ENCODE data around the gene MTARC2.
A peak's percentile ranks its signal among the peaks of the same experiment; 100 is the strongest.

MTARC2 gene

GRCh38 chr1:220791956-220792355 is 43.8 kb downstream of the MTARC2 start:
- no peak for TF ChIP-seq CTCF (IDR thresholded peaks at IDR 0.05; ENCODE audit: insufficient read depth, low read depth, low read length, missing control alignments)
- H3K4me3 ChIP-seq (ENCODE audit: low read depth, low read length): no peak overlapping the region
- no peak for DNase-seq (ENCODE audit: low read depth)

GRCh38 chr1:220796530-220796929 is 48.4 kb downstream of the MTARC2 start:
- no peak for DNase-seq (ENCODE audit: low read depth)
- no peak for TF ChIP-seq CTCF (IDR thresholded peaks at IDR 0.05; ENCODE audit: insufficient read depth, low read depth, low read length, missing control alignments)
- H3K4me3 ChIP-seq (ENCODE audit: low read depth, low read length): no peak overlapping the region

- TF ChIP-seq CTCF (IDR thresholded peaks at IDR 0.05; ENCODE audit: insufficient read depth, low read depth, low read length, missing control alignments): no peak
- H3K4me3 ChIP-seq (ENCODE audit: low read depth, low read length): no peak overlapping the region
- no peak for DNase-seq (ENCODE audit: low read depth)
These were observed 48.9 kb downstream of the MTARC2 start for GRCh38 chr1:220797044-220797443.

GRCh38 chr1:220797553-220797952 is 49.4 kb downstream of the MTARC2 start:
- DNase-seq (ENCODE audit: low read depth): no peak
- no peak for TF ChIP-seq CTCF (IDR thresholded peaks at IDR 0.05; ENCODE audit: insufficient read depth, low read depth, low read length, missing control alignments)
- no peak overlapping the region for H3K4me3 ChIP-seq (ENCODE audit: low read depth, low read length)

- TF ChIP-seq CTCF (IDR thresholded peaks at IDR 0.05; ENCODE audit: insufficient read depth, low read depth, low read length, missing control alignments): no peak
- no peak for DNase-seq (ENCODE audit: low read depth)
- no peak overlapping the region for H3K4me3 ChIP-seq (ENCODE audit: low read depth, low read length)
These were observed 50.2 kb downstream of the MTARC2 start for GRCh38 chr1:220798338-220798737.

GRCh38 chr1:220800262-220800661 is 52.1 kb downstream of the MTARC2 start:
- no peak for DNase-seq (ENCODE audit: low read depth)
- TF ChIP-seq CTCF (IDR thresholded peaks at IDR 0.05; ENCODE audit: insufficient read depth, low read depth, low read length, missing control alignments): no peak
- no peak overlapping the region for H3K4me3 ChIP-seq (ENCODE audit: low read depth, low read length)

- no peak overlapping the region for H3K4me3 ChIP-seq (ENCODE audit: low read depth, low read length)
- DNase-seq (ENCODE audit: low read depth): peak; percentile 35
- peak; percentile 50 for TF ChIP-seq CTCF (IDR thresholded peaks at IDR 0.05; ENCODE audit: insufficient read depth, low read depth, low read length, missing control alignments)
These were observed 55.5 kb downstream of the MTARC2 start for GRCh38 chr1:220803401-220804201.
